GM18499 (cell line): ENCODE results near the gene PMF1.

Experiments
- ATAC-seq: cut with Tn5 transposase; IDR thresholded peaks from one replicate; pipeline ENCODE4 v1.9.1; 2021; ENCODE audit warnings: moderate number of reproducible peaks; ENCODE audit not compliant: insufficient read depth, unreplicated experiment

The PMF1 gene

DNA sequence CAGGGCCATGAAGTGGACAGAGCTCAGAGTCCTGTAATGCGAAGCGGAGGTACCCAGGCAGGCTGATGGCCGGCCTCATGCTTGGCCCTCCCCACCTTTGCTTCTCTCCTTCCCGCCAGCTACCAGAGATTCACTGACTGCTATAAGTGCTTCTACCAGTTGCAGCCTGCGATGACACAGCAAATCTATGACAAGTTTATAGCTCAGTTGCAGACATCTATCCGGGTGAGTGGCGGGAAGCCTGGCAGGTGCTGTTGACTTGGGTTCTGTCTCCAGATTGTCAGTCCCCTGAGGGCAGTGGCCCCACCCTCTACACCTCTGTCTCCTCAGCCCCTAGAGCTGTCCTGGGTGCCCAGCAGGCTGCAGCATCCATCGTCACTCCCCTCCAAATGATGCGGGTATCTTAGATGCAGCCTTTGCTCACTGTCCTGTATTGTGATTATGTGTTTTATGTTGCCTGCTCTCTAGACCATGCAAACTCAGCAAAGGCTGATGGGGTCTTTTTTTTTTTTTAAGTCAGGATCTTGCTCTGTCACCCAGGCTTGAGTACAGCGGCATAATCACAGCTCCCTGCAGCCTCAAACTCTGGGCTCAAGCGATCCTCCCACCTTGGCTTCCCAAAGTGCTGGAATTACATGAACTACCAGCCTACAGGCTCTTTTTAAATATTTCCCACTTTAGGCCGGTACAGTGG, 19.5 kb downstream of the PMF1 start:
- ATAC-seq, result no peak

- ATAC-seq, result no peak
Measured at GRCh38 chr1:156233426-156234127, 20.8 kb downstream of the PMF1 start.

DNA sequence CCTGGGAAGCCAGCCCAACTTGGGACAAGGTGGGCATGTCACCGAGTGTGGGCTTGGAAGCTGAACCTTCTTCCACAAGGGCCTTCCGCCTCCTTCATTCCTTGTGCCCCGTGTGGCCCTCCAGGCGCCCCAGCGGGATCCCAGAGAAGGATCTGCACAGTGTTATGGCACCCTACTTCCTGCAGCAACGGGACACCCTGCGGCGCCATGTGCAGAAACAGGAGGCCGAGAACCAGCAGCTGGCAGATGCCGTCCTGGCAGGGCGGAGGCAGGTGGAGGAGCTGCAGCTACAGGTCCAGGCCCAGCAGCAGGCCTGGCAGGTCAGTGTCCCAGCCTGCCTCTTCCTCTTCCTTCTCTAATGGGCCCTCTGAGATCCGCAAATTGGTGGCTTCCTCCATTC, 23.4 kb downstream of the PMF1 start:
- no peak for ATAC-seq

GRCh38 chr1:156238248-156238647, 25.4 kb downstream of the PMF1 start:
- ATAC-seq, result no peak

DNA sequence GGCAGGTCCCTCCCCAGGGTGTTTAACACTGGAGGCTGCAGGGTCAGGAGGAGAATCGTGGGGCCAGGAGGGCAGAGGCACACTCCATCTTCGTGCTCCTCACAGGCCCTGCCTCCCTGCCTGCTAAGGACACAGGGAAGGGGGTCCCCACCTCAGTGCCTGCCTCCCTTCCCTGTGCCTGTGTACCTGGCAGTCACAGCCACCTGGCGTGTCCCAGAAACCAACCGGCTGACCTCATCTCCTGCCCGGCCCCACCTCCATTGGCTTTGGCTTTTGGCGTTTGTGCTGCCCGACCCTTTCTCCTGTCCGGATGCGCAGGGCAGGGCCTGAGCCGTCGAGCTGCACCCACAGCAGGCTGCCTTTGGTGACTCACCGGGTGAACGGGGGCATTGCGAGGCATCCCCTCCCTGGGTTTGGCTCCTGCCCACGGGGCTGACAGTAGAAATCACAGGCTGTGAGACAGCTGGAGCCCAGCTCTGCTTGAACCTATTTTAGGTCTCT, 28.6 kb downstream of the PMF1 start:
- no peak for ATAC-seq

DNA sequence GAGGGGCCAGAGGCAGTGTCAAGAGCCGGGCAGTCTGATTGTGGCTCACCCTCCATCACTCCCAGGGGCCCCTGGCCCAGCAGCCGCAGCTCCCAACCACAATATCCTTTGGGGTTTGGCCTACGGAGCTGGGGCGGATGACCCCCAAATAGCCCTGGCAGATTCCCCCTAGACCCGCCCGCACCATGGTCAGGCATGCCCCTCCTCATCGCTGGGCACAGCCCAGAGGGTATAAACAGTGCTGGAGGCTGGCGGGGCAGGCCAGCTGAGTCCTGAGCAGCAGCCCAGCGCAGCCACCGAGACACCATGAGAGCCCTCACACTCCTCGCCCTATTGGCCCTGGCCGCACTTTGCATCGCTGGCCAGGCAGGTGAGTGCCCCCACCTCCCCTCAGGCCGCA, 29.1 kb downstream of the PMF1 start, which contains the start of gene BGLAP:
BGLAP (plus strand) TSS at position 259 of the 400 bp plus-strand sequence; CDS start at position 307, 48 bp downstream.
- ATAC-seq, result no peak

GRCh38 chr1:156242738-156243137, 29.9 kb downstream of the PMF1 start:
- no peak for ATAC-seq

DNA sequence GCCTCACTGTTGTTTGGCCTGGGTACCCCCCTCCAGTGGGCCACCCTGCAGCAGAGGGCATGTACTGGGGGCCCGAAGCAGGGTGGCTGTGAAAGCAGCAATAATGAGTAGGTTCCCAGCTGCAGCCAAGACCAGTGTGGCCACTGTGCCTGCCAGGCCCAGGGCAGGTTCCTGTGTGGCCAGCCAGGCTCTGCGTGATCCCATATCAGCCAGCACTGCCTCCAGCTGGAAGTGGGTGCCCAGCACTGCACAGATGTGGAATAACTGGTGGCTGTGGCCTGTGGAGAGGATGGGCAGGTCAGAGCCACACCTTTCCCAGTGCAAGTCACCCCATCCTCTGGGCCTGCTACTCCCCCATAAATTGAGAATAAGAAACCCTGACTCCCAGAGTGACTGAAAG, 31.3 kb downstream of the PMF1 start:
- no peak for ATAC-seq

GRCh38 chr1:156244712-156245111, 31.9 kb downstream of the PMF1 start:
- ATAC-seq, result no peak

- no peak for ATAC-seq
Measured at GRCh38 chr1:156245451-156246232, 32.8 kb downstream of the PMF1 start.

DNA sequence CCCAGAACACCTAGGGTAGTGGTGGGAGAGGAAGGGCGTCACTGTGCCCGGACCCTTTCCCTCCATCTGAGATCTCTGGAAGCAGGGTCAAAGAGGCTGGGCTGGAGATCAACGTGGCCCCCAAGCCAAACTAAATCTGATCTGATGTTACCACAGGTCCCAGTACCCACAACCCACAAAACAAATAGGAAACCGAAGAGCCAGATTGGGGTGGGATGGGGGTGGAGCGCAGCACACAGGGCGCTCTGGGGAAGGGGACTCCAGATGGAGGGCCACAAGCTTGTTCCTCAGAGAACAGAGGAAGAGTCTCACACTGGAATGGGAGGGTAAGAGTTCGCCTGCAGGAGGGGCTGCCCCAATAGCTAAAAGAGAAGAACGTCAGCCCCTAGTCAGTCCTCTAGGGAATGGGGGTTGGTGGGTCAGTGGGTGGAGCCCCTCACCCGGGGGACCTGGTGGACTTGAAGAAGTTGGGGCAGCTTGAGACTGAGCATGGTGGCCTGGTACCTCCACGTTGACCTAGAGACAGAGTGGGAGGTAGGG, 33.5 kb downstream of the PMF1 start:
- ATAC-seq, result no peak

DNA sequence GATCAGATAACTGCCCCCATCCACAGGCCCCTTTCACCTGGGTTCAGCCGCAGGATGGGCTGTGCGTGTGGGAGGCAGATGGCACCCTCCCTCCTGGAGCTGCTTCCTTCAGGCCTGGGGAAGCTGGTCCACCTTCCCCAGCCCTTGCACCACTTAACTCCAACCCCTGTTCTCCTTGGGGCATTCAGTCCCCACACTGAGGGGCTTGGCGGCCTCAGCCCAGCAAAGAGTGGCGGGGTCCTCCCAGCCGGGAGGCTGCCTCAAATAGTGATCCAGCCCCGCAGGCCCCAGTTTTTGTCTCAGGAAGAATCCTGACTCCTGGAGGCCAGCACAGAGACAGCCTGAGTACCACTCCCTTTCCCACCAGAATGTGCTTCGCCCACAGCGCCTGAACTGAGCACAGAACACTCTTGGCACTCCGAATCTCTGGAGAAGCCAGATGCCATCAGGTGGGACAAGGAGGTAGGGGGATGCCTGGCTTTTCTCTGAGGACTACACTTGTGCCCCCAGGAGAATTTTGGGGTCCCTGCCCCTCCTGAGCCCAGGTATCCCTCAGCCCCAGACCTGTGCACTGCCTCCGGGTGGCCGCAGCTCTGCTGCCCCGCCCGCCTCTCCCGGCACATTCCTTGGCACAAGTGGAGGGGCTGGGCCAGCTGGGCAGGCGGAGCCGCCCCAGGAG, 34.1 kb downstream of the PMF1 start:
- ATAC-seq, result no peak

GRCh38 chr1:156247460-156248322, 34.9 kb downstream of the PMF1 start, which contains the start of gene PAQR6:
Gene PAQR6 (minus strand): TSS chr1:156248056. CDS start chr1:156246731, 1,325 bp downstream.
- no peak for ATAC-seq

GRCh38 chr1:156248323-156248683, 35.5 kb downstream of the PMF1 start:
- no peak for ATAC-seq

DNA sequence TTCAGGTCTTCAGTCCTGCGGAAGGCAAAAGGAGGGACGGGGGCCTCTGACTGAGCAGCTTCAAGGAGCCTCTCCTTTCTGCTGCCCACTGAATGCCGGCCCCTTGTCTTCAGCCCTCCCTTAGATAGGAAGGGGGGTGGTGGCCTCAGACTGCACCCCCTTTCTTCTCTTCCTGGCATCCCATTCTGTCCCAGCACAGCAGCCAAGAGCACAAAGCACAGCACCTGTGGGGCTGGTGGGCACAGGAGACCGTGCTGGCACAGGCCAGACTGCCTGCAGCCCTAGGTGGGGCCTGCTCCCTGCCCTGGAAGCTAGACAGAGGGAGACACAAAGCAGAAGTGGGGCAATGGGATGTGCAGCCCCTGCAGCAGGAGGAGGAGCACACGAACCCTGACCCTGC, 36.8 kb downstream of the PMF1 start:
- no peak for ATAC-seq

DNA sequence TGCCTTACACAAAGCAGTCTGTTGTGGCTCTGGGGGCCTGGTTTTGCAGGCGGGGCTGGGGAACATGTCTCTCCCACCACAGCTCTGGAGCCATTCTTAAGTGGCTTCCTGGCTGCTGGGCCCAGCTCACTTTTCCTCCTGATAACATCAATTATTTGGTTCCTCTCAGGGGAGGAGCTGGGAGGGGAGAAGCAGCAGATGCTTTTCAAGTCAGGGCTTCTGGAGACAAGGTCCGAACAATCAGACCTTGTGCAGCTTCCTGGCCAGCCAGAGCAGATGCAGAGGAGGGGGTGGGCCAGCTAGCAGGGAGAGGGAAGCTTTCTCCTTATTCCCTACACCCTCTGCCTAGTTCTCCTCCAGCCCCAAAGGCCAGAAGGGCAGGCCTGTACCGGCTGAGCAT, 38.7 kb downstream of the PMF1 start:
- no peak for ATAC-seq

DNA sequence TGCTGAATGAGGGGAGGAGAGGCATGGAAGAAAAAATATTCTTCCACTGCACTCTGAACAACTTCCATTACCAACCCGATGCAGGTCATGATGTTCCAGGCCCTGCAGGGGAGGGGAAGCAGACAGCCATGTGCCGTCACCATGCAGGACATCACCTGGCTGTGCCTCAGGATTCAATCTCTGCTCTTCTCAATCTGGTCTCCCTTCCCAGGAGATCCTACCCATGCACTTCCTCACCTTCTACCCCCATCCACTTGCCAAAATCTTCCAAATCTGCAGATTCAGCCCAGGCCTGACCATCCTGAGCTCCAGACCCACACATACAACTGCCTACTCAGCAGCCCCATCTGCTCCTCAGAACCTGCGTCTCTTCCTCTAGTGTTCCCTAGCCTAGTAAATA, 40.8 kb downstream of the PMF1 start:
- ATAC-seq, result no peak

- ATAC-seq, result no peak
Measured at GRCh38 chr1:156257711-156258110, 44.9 kb downstream of the PMF1 start.

GRCh38 chr1:156258859-156259258, 46.1 kb downstream of the PMF1 start:
- no peak for ATAC-seq
